IPS-NIHi11 (cell line): Measurements from ENCODE around the gene OR13F1.
A peak's percentile ranks its signal among the peaks of the same experiment; 100 is the strongest.
"Not testable (repeated sequence)": the region's sequence is repeated elsewhere in the genome, so short reads cannot be mapped to it uniquely, and the experiment has no call there.

Experiments
- DNase-seq: peaks from one replicate; pipeline ENCODE4 v3.0.0; 2012; ENCODE audit warnings: mixed read lengths, low spot score

OR13F1 gene

GRCh38 chr9:104503963-104504362, at the start of gene OR13F1:
TSS of gene OR13F1 (plus strand) at chr9:104504263. CDS start at chr9:104504263, 0 bp downstream.
- DNase-seq, result no peak

- DNase-seq, result no peak
Measured at GRCh38 chr9:104456831-104457230, 47.2 kb upstream of the OR13F1 start.

GRCh38 chr9:104463864-104464263, 40.2 kb upstream of the OR13F1 start:
- no peak for DNase-seq

- DNase-seq, result no peak
Measured at GRCh38 chr9:104468261-104468660, 35.8 kb upstream of the OR13F1 start.

- no peak for DNase-seq
Measured at GRCh38 chr9:104482921-104483570, 21.0 kb upstream of the OR13F1 start.

GRCh38 chr9:104485014-104485413, 19.0 kb upstream of the OR13F1 start:
- DNase-seq, result no peak

- DNase-seq, result peak; percentile 51
Measured at GRCh38 chr9:104494808-104495207, 9.3 kb upstream of the OR13F1 start.

- DNase-seq, result no peak
Measured at GRCh38 chr9:104503440-104503839, 623 bp upstream of the OR13F1 start.

GRCh38 chr9:104506565-104506964, 2.5 kb downstream of the OR13F1 start:
- no peak for DNase-seq

- no peak for DNase-seq
Measured at GRCh38 chr9:104514901-104515300, 10.8 kb downstream of the OR13F1 start.

- not testable (repeated sequence) for DNase-seq
Measured at GRCh38 chr9:104520241-104520640, 16.2 kb downstream of the OR13F1 start.

GRCh38 chr9:104527109-104527508, 23.0 kb downstream of the OR13F1 start, which contains the start of gene OR13C4:
TSS of gene OR13C4 (minus strand) at chr9:104527209. CDS start at chr9:104527209, 0 bp downstream.
- DNase-seq, result no peak

GRCh38 chr9:104536756-104537155, 32.7 kb downstream of the OR13F1 start, which contains the start of gene OR13C3:
TSS of gene OR13C3 (minus strand) at chr9:104536856. CDS start at chr9:104536723, 133 bp downstream.
- no peak for DNase-seq

- no peak for DNase-seq
Measured at GRCh38 chr9:104539275-104539674, 35.2 kb downstream of the OR13F1 start.

GRCh38 chr9:104544644-104545043, 40.6 kb downstream of the OR13F1 start:
- DNase-seq, result no peak

- no peak for DNase-seq
Measured at GRCh38 chr9:104553261-104553660, 49.2 kb downstream of the OR13F1 start.
